Measurements from ENCODE around the gene TMEM145.

TMEM145 gene

GRCh38 chr19:42278452-42279154 is 34.5 kb upstream of the TMEM145 start:
- no peak for DNase-seq (ENCODE audit: low read depth)

GRCh38 chr19:42279155-42279901 is 33.8 kb upstream of the TMEM145 start:
- DNase-seq (ENCODE audit: low read depth): no peak

GRCh38 chr19:42279902-42280814 is 33.0 kb upstream of the TMEM145 start:
- DNase-seq (ENCODE audit: low read depth): peak; percentile 88

DNA sequence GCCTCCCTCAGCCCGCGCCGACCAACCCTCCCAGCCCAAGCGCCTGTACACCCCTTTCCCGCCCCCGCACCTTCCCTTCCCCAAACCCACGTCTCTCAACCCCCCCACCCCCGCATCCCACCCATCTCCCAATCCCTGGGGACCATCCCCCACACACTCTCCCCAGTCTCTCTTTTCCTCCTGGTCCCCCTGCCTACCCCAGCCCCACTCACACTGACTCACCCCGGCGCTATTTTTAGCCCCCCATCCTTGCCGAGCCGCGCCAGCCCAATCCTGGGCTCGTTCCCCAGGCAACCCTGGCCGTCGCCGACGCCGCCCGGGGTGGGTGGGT is 32.3 kb upstream of the TMEM145 start:
- DNase-seq (ENCODE audit: low read depth): no peak

GRCh38 chr19:42281146-42281826 is 31.8 kb upstream of the TMEM145 start:
- no peak for DNase-seq (ENCODE audit: low read depth)

- no peak for DNase-seq (ENCODE audit: low read depth)
Observed at GRCh38 chr19:42281827-42282762, 31.0 kb upstream of the TMEM145 start.

DNA sequence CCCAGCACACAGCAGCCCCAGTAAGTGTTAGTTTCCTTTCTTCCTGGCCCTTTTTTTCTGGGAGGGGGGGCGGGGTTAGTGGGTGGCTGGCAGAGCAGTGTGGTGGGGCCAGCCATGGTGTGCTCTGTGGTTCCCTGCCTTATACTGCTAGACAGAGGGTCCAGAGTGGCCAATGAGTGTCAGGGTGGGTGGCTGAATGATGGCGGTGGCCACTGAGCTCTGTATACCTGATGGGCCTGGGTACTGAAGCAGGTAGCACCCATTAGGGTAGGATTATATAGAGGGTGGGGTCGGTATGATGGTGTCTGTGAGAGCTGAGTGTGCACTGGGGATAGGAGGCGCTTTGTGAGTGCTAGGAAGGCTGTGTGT is 30.3 kb upstream of the TMEM145 start:
- DNase-seq (ENCODE audit: low read depth): no peak

GRCh38 chr19:42283188-42284065 is 29.7 kb upstream of the TMEM145 start:
- peak; percentile 88 for DNase-seq (ENCODE audit: low read depth)

DNA sequence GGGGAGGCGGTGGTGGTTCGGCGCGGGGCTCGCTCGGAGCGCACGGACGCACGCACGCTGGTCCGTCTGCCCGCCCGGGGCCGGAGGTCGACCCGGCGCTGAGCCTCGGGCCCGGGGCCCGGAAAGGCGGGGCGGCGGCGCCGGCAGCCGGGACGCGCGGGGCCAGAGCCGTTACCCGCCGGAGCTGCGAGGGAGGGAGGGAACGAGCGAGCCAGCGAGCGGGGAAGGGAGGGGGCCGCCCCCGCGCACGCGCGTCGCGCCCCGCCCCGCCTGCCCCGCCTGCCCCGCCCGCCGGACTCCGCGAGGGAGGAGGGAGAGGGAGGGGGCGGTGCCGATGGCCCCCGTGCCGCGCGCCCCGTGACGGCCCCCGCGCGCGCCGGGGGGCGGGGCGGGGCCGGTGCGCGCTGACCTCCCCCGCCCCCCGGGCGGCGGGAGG is 29.0 kb upstream of the TMEM145 start:
- peak; percentile 65 for DNase-seq (ENCODE audit: low read depth)

DNA sequence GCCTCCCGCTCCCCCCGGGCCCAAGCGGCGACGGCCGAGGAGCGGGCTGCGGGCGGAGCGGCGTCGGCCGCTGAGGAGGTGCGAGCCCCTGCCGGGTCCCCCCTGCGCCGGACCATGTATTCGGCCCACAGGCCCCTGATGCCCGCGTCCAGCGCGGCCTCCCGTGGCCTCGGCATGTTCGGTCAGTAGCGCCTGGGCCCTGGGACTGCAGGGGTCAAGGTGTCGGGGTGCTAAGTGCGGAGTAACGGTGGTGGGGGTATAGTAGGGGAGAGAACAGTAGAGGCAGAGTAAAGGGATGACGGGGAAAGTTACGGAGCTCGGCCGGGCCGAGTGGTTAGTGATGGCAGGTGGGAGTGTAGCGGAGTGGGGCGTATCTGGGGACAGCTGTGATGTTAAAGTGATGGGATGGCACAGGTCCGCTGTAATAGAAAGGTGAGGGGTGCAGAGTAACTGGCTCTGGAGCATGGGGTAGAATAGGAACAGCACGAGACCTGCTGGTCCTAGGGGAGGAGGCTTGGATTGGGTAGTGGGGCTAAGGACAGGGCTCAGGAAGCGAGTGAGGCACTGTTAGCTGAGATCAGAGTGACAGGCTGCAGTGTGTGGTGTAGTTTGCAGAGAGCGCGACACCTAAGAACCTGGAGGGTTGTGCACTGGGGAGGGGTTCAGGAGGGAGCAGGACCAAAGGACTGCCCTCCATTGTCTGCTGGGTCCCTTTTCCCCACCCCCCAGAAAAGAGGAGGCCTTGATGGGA is 28.3 kb upstream of the TMEM145 start:
- DNase-seq (ENCODE audit: low read depth): no peak

DNA sequence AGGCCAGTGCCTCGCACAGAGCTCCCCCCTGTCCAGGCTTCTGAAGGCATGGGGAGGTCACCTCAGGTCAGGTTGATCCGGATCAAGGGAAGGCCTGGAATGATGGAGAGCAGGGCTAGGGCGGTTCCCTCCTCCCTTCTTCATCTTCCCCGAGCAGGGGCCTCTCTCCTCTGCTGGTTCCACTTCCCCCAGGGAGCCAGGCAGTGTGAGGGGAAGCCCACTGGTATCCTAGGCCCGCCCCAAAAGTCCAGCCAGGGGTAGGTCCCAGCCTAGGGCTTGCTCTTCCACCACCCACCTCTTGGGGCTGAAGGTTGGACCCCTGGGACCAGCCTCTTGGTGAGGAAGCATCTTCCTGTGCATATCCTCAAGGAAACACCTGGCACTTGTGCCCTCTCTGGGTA is 27.6 kb upstream of the TMEM145 start:
- no peak for DNase-seq (ENCODE audit: low read depth)

DNA sequence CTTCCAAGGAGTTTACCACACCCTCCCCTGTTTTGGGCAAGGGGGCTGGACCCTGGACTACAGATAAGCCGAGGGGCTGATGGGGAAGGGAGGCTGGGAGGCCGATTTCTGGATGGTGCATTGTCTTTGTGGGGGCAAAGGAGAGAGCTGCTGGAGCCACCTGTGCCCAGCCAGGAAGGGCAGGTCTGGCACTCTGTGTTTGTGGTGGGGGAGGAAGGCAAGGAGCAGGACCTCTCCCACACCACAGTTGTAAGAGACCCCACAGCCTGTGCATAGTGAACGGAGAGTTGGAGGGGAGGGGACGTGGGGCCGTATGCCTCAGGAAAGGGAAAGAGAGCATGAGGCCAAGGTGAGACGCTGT is 27.1 kb upstream of the TMEM145 start:
- no peak for DNase-seq (ENCODE audit: low read depth)

DNA sequence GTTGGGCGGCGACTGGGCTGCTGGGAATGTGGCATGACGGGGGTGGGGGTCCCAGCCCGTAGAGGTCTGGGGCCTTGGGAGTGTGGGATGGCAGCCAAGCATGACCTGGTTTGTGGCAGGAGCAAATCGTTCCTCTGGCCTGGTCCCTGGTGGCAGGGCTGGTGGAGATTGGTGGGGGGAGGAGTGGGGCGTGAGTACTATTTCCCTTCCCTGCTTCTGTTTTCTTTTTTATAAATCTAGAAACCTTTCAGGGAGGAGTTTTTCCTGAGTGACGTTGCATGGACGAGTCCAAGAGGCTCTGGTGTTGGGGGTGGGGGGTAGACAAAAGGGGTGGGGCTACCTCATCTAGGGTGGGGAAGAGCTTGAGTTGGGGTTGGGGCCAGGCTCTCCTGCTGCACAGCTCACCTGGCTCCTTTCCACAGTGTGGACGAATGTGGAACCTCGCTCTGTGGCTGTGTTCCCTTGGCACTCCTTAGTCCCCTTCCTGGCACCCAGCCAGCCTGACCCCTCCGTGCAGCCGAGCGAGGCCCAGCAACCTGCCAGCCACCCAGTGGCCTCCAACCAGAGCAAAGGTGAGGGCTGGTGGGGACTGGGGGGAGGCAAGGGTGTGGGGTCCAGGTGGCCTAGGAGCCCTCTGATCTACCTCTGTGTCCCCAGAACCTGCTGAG is 26.6 kb upstream of the TMEM145 start:
- no peak for DNase-seq (ENCODE audit: low read depth)

GRCh38 chr19:42287017-42287826 is 25.9 kb upstream of the TMEM145 start:
- DNase-seq (ENCODE audit: low read depth): no peak

- DNase-seq (ENCODE audit: low read depth): no peak
Observed at GRCh38 chr19:42287827-42288107, 25.3 kb upstream of the TMEM145 start.

GRCh38 chr19:42288387-42288786 is 24.7 kb upstream of the TMEM145 start:
- DNase-seq (ENCODE audit: low read depth): no peak

- DNase-seq (ENCODE audit: low read depth): no peak
Observed at GRCh38 chr19:42288881-42289555, 24.1 kb upstream of the TMEM145 start.

All from stromal cell of bone marrow (primary cell).